ENCODE measurements around the gene PLK3.

DNA sequence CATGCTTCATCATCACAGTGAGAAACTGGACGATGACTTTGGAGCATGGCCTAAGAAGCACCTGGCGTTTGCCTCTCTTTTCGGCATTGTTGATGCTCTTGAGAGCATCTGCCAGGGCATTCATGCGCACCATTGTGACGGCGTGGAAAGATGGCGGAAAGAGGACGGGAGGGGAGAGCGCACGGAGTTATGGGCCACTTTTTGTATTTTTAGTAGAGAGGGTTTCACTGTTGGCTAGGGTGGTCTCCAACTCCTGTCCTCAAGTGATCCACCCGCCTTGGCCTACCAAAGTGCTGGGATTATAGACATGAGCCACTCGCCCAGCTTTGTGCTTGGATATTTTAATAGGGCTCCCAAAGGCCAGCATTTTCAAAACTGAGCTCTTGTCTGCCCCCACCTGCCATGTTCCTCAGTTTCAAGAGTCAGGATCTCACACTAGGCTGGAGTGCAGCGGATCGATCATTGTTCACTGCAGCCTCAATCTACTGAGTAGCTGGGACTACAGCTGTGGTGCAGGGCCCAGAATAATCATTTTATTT lies 19.5 kb upstream of the PLK3 start:
- TF ChIP-seq, protein P1, sequence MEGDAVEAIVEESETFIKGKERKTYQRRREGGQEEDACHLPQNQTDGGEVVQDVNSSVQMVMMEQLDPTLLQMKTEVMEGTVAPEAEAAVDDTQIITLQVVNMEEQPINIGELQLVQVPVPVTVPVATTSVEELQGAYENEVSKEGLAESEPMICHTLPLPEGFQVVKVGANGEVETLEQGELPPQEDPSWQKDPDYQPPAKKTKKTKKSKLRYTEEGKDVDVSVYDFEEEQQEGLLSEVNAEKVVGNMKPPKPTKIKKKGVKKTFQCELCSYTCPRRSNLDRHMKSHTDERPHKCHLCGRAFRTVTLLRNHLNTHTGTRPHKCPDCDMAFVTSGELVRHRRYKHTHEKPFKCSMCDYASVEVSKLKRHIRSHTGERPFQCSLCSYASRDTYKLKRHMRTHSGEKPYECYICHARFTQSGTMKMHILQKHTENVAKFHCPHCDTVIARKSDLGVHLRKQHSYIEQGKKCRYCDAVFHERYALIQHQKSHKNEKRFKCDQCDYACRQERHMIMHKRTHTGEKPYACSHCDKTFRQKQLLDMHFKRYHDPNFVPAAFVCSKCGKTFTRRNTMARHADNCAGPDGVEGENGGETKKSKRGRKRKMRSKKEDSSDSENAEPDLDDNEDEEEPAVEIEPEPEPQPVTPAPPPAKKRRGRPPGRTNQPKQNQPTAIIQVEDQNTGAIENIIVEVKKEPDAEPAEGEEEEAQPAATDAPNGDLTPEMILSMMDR (IDR thresholded peaks at IDR 0.05): no peak
- no peak for TF ChIP-seq POLR2A (IDR thresholded peaks at IDR 0.05)

Data from right lobe of liver (tissue), 4 donors.